Measurements from ENCODE around the gene GALM. TPM values are rescaled to one million over a fixed set of nuclear protein-coding genes. Genes with fewer than 3 reads are reported as not detected.

Gene GALM
- total and polyA plus RNA-seq, 2 of the 13 experiments (the other 11 are each of a cell fraction or from before 2014, with no cell fraction given): 65.5 to 90.0 TPM

DNA sequence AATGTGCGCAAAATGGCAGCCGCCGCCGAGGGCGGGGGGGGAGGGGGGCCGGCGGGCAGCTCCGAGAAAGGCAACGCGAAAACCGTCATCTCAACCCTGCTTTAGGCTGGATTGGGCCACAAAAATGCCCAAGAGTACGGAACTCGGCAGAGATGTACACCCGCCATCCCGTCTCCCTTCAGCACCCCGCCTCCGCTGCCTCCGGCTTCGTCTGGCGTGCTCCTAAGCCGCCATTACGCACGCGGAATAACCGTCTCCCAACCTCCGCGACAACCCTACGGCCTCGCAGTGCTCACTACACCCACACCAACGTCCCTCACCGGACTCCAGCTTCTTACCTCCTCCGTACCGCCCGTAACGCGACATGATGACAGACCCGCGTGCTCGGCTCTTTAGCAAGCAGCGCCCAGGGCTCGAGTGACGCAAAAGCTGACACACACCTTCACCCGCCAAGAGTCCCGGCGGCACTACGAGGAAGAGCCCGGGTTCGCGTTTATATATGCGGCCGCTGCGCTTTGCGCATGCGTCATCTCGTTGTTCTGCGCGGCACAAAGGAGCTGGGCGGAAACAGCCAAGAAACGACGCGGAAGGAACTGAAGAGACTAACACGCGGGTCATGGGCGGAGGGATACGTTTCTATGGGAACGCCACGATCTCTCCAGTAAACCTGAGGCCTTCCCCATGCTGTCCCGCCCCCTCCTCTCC is 85.1 kb downstream of the GALM start, which contains the start of gene SRSF7 (continued):
- TF ChIP-seq BRF2 (CRISPR knock-in tag; IDR thresholded peaks at IDR 0.05) (0 out of 2 replicates have a peak, but pooled peaks have one; percentile 84), FOXP1 (IDR thresholded peaks at IDR 0.05) (no peak), FOXP1 (CRISPR knock-in tag; IDR thresholded peaks at IDR 0.05) (peak; percentile 61; the same call in 1 of the 2 replicates), ZNF660 (CRISPR knock-in tag; IDR thresholded peaks at IDR 0.05; ENCODE audit: borderline replicate concordance, low read depth) (no peak), ZNF589 (CRISPR knock-in tag; conservative IDR thresholded peaks at IDR 0.05) (peak; percentile 92; the same call in 1 of the 2 replicates), ZXDC (CRISPR knock-in tag; IDR thresholded peaks at IDR 0.05) (0 out of 2 replicates have a peak, but pooled peaks have one; percentile 21), PCBP1 (IDR thresholded peaks at IDR 0.05; ENCODE audit: borderline replicate concordance, low read depth, low read length) (peak; percentile 91; the same call in 1 of the 2 replicates), ZNF766 (CRISPR knock-in tag; IDR thresholded peaks at IDR 0.05; ENCODE audit: borderline replicate concordance) (peak; percentile 92), ZNF496 (CRISPR knock-in tag; IDR thresholded peaks at IDR 0.05; ENCODE audit: insufficient replicate concordance) (no peak), ZNF143 (CRISPR knock-in tag; IDR thresholded peaks at IDR 0.05) (peak; percentile 58; the same call in 1 of the 2 replicates), ZFP36L2 (CRISPR knock-in tag; IDR thresholded peaks at IDR 0.05) (no peak)
- TF ChIP-seq, protein P1, sequence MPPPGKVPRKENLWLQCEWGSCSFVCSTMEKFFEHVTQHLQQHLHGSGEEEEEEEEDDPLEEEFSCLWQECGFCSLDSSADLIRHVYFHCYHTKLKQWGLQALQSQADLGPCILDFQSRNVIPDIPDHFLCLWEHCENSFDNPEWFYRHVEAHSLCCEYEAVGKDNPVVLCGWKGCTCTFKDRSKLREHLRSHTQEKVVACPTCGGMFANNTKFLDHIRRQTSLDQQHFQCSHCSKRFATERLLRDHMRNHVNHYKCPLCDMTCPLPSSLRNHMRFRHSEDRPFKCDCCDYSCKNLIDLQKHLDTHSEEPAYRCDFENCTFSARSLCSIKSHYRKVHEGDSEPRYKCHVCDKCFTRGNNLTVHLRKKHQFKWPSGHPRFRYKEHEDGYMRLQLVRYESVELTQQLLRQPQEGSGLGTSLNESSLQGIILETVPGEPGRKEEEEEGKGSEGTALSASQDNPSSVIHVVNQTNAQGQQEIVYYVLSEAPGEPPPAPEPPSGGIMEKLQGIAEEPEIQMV (CRISPR knock-in tag; IDR thresholded peaks at IDR 0.05; ENCODE audit: low read depth): no peak; the same call in none of the 2 replicates
- TF ChIP-seq, protein P2, sequence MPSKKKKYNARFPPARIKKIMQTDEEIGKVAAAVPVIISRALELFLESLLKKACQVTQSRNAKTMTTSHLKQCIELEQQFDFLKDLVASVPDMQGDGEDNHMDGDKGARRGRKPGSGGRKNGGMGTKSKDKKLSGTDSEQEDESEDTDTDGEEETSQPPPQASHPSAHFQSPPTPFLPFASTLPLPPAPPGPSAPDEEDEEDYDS (CRISPR knock-in tag; IDR thresholded peaks at IDR 0.05): peak; percentile 98

Measured in HepG2 (cell line).